Esophagus (tissue), 2 donors: ENCODE results near the gene NUDT4. TPM values are rescaled to one million over a fixed set of nuclear protein-coding genes. Genes with fewer than 3 reads are reported as not detected.
"Not testable (repeated sequence)": the region's sequence is repeated elsewhere in the genome, so short reads cannot be mapped to it uniquely, and the experiment has no call there.

Source experiments
- H3K27ac ChIP-seq, 2 donors: one replicate each; pipeline ENCODE4 v1.5.1; 2013; ENCODE audit warnings: low read depth in 2 of 2, mild to moderate bottlenecking in 2 of 2, inconsistent platforms in 1 of 2, low read length in 1 of 2, moderate library complexity in 1 of 2
- H3K27me3 ChIP-seq, 2 donors: one replicate each; pipeline ENCODE4 v1.6.1; 2013; ENCODE audit warnings: low read length in 2 of 2, control low read depth in 1 of 2, mild to moderate bottlenecking in 1 of 2; ENCODE audit not compliant: insufficient read depth in 2 of 2, control insufficient read depth in 1 of 2
- H3K36me3 ChIP-seq, 2 donors: one replicate each; pipeline ENCODE4 v1.6.1; 2013; ENCODE audit warnings: low read length in 1 of 2; ENCODE audit not compliant: control insufficient read depth in 2 of 2, insufficient read depth in 2 of 2
- H3K4me1 ChIP-seq, 2 donors: one replicate each; pipeline ENCODE4 v1.6.1; 2013; ENCODE audit warnings: low read length in 1 of 2; ENCODE audit not compliant: control insufficient read depth in 2 of 2, insufficient read depth in 2 of 2
- H3K4me3 ChIP-seq, 2 donors: one replicate each; pipeline ENCODE4 v1.5.1; 2013; ENCODE audit warnings: low read length in 2 of 2, mild to moderate bottlenecking in 2 of 2, low read depth in 1 of 2, moderate library complexity in 1 of 2
- H3K9me3 ChIP-seq, 2 donors: one replicate each; pipeline ENCODE4 v1.6.1; 2013; ENCODE audit warnings: mild to moderate bottlenecking in 2 of 2, low read depth in 1 of 2, low read length in 1 of 2, moderate library complexity in 1 of 2; ENCODE audit not compliant: control insufficient read depth in 2 of 2, insufficient read depth in 1 of 2
- WGBS, 2 donors: extraction: QIAGEN DNeasy Blood & Tissue Kit; methylation state at CpG; one replicate each; pipeline ENCODE4 v1.1.7; 2013; 5-methylcytosine and 5-hydroxymethylcytosine counted together
- polyA plus RNA-seq, 2 donors: library from polyadenylated mRNA; stranded (reverse); fragments of 200-250 nt; gene quantifications; one replicate each; pipeline ENCODE4 v1.2.3, GENCODE V29; 2013
- donor health status: healthy with polysubstance abuse.
- donor health status: Bipolar disorder and iron deficiency.

The NUDT4 gene
- polyA plus RNA-seq, 2 donors = 7.0 to 12.5 TPM

DNA sequence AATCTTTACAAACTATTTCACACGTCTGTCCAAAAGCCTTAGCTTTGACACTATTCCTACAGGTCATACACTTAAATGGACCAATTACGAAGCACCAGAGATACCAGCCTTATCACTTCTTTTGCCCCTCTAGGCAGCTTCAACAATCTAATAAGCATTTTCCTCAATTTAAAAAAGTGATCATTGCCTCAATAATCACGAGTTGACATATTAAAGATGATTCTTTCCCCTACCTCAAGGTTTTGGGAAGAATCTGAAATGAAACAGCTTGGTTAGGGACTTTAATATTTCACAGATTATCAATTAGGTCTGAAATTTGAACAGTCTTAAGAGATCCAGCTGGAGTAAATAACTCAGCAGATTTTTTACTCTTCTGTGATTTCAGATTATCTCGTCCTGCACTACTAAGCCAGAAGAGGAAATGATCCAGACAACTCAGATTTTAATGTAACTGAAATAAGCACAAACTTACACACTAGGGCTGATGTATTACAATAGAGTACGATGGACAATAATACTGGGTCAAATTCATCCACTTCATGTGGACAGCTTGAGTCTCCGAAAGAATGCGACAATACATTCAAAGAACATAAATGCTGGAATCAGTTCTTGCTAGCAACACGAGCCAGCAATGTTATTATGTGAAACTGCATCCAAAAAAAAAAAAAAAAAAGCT lies 48.1 kb downstream of the NUDT4 start:
- Histone ChIP-seq H3K9me3 (no peaks in the 10 kb centered on the region), H3K36me3 (no peaks in the 10 kb centered on the region), H3K27me3 (no peaks in the 10 kb centered on the region), H3K4me3 (no peak overlapping the region), H3K4me1 (peaks cover 0 to 2% of the 10 kb centered on the region in 2 donors), H3K27ac (no peak overlapping the region)
- 55 to 61% methylated on average over 8 of the region's 8 CpGs for WGBS, 2 donors

DNA sequence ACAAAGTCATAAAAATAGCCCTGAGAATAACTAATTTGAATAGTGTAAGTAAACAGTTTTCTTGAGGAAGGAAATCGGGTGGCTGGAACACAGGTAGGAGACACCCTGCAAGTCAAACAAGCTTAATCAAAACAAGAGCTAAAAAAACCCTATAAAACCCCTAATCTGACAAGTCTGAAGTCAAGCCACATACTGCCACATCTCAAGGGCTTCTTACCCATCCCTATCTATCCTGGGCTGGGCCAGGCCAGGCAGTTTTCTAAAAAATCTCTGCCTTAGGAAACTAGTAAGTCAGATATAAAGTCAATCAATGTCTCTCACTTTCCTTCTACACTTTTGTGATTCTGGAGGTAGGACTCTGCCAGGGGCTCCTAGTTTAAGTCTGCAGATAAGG lies 48.7 kb downstream of the NUDT4 start:
- Histone ChIP-seq H3K27me3 (no peaks in the 10 kb centered on the region), H3K4me3 (no peak overlapping the region), H3K4me1 (peaks cover 0 to 2% of the 10 kb centered on the region in 2 donors), H3K9me3 (no peaks in the 10 kb centered on the region), H3K36me3 (no peaks in the 10 kb centered on the region), H3K27ac (no peak overlapping the region)
- 20 to 38% methylated on average over 1 of the region's 1 CpG for WGBS, 2 donors

DNA sequence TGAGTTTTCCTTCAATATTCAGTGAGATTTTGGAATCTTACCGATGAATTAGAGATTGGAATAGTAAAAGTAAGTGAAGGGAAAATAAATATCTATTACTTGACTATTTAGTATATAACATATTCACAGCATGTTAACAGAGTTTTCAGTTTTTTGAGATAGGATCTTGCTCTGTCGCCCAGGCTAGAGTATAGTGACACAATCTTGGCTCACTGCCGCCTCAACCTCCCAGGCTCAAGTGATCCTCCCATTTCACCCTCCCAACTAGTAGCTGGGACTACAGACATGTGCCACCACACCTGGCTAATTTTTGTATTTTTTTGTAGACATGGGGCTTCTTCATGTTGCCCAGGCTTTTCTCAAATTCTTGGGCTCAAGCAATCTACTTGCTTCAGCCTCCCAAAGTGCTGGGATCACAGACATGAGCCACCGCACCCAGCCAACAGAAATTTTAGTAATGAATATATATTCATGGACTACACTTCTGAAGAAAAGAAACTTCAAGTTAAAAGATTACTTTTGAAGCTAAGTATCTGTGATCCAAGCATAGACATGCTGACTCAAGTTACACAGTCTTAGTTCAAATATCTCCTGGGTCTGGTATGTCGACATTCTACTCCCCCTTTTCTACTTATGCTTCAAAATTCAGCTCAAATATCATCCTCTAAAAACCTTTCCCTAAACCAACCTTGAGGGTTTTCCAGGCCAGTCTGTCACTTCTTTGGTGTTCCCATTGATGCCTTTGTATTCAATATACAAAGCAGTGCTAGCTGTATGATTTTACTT lies 50.2 kb downstream of the NUDT4 start:
- peaks cover 0 to 2% of the 10 kb centered on the region in 2 donors for H3K4me1 ChIP-seq
- H3K27ac ChIP-seq = peak overlapping the region in 1 of 2 donors; percentile 7
- 51 to 61% methylated on average over 5 of the region's 5 CpGs for WGBS, 2 donors

DNA sequence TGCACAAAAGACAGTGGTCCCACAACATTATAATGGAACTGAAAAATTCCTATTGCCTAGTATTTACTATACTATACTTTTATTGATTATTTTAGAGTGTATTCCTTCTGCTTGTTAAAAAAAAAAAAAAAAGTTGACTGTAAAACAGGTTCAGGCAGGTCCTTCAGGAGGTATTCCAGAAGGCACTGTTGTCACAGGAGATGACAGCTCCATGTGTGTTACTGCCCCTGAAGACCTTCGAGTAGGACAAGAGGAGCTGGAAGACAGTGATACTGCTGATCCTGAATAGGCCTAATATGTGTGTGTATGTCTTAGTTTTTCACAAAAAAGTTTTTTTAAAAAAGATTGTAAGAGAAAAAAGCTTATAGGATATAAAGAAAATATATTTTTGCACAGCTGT lies 51.7 kb downstream of the NUDT4 start:
- Histone ChIP-seq H3K27me3 (no peaks in the 10 kb centered on the region), H3K4me1 (peaks cover 0 to 2% of the 10 kb centered on the region in 2 donors)

More for the DNA sequence above, 50.2 kb downstream of the NUDT4 start:
- Histone ChIP-seq H3K27me3 (no peaks in the 10 kb centered on the region), H3K4me3 (no peak overlapping the region), H3K9me3 (no peaks in the 10 kb centered on the region), H3K36me3 (no peaks in the 10 kb centered on the region)

DNA sequence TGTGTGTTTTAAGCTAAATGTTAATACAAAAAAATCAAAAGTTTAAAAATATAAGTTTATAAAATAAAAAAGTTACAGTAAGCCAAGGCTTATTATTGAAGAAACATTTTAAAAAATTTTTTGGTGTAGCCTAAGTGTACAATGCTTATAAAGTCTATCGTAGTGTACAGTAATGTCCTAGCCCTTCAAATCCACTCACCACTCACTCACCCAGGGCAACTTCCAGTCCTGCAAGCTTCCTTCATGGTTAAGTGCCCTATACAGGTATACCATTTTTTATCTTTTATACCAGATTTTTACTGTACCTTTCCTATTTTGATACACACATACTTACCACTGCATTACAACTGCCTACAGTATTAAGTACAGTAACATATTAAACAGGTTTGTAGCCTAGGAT lies 52.1 kb downstream of the NUDT4 start:
- H3K4me1 ChIP-seq = peaks cover 1 to 2% of the 10 kb centered on the region in 2 donors
- H3K27me3 ChIP-seq = no peaks in the 10 kb centered on the region
- H3K4me3 ChIP-seq = no peak overlapping the region
- H3K36me3 ChIP-seq = no peaks in the 10 kb centered on the region
- WGBS, 2 donors = 72% methylated on average over 1 of the region's 1 CpG
- H3K9me3 ChIP-seq = no peaks in the 10 kb centered on the region
- H3K27ac ChIP-seq = no peak overlapping the region

More for the DNA sequence above, 51.7 kb downstream of the NUDT4 start:
- 43 to 44% methylated on average over 1 of the region's 1 CpG for WGBS, 2 donors
- H3K27ac ChIP-seq = no peak overlapping the region
- H3K9me3 ChIP-seq = no peaks in the 10 kb centered on the region
- H3K36me3 ChIP-seq = no peaks in the 10 kb centered on the region
- H3K4me3 ChIP-seq = no peak overlapping the region

DNA sequence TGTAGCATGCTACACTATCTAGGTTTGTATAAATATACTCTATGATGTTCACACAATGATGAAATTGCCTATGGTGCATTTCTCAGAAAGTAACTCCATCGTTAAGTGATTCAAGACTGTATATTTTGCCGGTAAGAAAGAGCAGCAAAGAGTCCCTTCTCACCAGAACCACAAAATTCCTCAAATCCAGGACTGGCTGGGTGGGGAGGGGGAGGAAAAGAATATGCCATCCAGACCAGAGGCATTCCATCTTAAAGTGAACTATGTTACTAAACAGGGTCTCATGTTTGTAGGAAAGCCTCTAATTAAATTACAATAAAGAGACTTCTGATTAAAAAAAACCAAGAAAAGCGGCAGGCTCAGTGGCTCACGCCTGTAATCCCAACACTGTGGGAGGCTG lies 52.6 kb downstream of the NUDT4 start:
- peaks cover 2 to 4% of the 10 kb centered on the region in 2 donors for H3K4me1 ChIP-seq
- no peak overlapping the region for H3K27ac ChIP-seq

DNA sequence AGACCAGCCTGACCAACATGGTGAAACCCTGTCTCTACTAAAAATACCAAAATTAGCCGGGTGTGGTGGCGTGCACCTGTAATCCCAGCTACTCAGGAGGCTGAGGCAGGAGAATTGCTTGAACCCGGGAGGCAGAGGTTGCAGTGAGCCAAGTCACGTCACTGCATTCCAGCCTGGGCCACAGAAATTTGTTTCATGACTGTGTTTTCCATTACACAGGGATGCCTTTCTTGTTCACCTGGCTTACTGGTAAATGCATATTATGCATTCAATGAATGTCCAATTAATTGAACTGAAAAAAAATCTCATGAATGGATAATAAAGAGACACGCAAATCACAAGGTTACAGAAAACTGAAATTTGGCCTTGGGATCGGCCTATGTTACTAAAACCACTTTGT lies 54.3 kb downstream of the NUDT4 start:
- not testable (repeated sequence) for H3K27me3 ChIP-seq, H3K9me3 ChIP-seq, H3K4me3 ChIP-seq, H3K4me1 ChIP-seq, H3K36me3 ChIP-seq, H3K27ac ChIP-seq
- WGBS, 2 donors = 87 to 89% methylated on average over 6 of the region's 6 CpGs

More for the DNA sequence above, 52.6 kb downstream of the NUDT4 start:
- no peaks in the 10 kb centered on the region for H3K36me3 ChIP-seq
- 80 to 86% methylated on average over 4 of the region's 4 CpGs for WGBS, 2 donors
- no peaks in the 10 kb centered on the region for H3K9me3 ChIP-seq
- H3K4me3 ChIP-seq = no peak overlapping the region
- no peaks in the 10 kb centered on the region for H3K27me3 ChIP-seq

DNA sequence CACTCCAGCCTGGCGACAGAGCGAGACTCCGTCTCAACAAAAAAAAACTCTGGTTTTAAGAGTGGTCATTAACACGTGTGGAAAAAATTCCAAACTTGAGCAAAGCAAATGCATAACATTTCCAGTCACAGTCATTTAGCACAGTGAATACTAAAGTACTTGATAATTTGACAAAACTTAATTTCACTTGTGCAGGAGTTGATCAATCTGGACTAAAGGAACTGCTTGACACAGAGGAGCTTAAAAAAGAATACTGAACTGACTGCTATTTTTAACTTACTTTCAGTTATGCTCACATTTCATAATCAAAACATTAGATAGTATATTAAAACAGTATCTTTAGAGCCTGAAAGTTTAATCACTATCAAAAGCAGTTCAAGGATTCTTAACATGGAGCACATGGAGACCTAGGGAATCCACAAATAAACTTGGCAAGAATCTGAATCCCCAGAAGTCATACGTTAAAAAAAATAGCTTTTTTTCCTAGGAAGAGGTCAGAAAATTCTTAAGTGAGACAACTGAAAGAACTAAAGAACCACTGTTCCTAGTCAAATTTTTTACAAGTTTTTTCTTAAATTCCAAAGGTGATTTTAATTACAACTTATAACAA lies 56.6 kb downstream of the NUDT4 start:
- Histone ChIP-seq H3K4me3 (no peak overlapping the region), H3K27ac (no peak overlapping the region), H3K36me3 (no peaks in the 10 kb centered on the region), H3K27me3 (no peaks in the 10 kb centered on the region), H3K4me1 (peaks cover 4 to 5% of the 10 kb centered on the region in 2 donors), H3K9me3 (no peaks in the 10 kb centered on the region)
- WGBS, 2 donors = 62 to 63% methylated on average over 5 of the region's 5 CpGs

DNA sequence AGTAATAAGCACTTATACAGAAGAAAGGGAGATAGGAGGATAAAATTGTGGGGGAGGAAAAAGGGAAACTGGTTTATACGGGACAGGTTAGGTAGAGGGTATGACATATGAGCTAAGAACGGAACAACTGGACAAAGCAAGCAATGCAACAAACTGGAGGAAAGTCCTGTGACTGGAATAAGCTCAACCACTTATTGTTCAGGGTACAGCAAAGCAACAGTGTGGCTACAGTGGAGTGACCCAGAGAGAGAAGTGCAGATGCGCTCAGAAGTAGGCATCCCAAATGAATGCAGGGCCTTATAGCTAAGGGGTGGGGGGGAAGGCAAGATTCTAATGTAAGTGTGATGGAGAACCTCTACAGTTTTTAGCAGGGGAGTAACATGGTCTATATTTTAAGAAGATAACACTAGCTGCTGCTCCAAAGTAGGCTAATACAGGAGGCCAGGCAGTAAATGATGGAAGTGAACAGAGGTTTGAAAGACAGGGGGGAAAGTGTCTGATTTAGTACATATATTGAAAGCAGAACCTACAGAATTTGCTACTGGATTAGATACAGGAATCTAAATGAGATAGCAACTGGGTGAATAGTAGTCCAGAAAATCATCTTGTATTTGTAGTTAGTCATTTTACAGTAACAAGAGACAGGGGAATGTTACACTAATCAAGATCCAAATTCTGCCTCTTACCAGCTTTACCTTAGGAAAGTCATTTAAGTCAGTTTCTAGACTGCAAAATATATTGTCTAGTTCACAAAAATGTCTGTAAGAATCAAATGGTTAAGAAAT lies 60.7 kb downstream of the NUDT4 start:
- 70 to 72% methylated on average over 3 of the region's 3 CpGs for WGBS, 2 donors
- Histone ChIP-seq H3K4me3 (no peak overlapping the region), H3K9me3 (no peaks in the 10 kb centered on the region), H3K36me3 (no peaks in the 10 kb centered on the region), H3K27me3 (no peaks in the 10 kb centered on the region), H3K4me1 (peaks cover 4 to 5% of the 10 kb centered on the region in 2 donors), H3K27ac (no peak overlapping the region)
